ENCODE data around the gene LIN7C. TPM values are rescaled to one million over a fixed set of nuclear protein-coding genes. Genes with fewer than 3 reads are reported as not detected.

The LIN7C gene
- total and polyA plus RNA-seq, 4 donors = 5.5 to 55.9 (median 16.7) TPM

GRCh38 chr11:27477831-27478230, 28.7 kb downstream of the LIN7C start:
- peaks cover 0 to 27% (median 3%) of the 10 kb centered on the region in 3 donors for H3K27me3 ChIP-seq (ENCODE audit: control insufficient read depth in 3 of 3, insufficient read depth in 3 of 3, low read length in 2 of 3)
- H3K36me3 ChIP-seq (ENCODE audit: control insufficient read depth in 4 of 4, insufficient read depth in 4 of 4, low read length in 4 of 4) = no peaks in the 10 kb centered on the region
- no peak for TF ChIP-seq CTCF (IDR thresholded peaks at IDR 0.05; ENCODE audit: control extremely low read depth, extremely low read depth)
- 71 to 74% methylated on average over 2 of the region's 2 CpGs for WGBS, 2 donors
- H3K9me3 ChIP-seq (ENCODE audit: control insufficient read depth in 4 of 4, insufficient read depth in 3 of 4, low read length in 3 of 4) = no peaks in the 10 kb centered on the region
- no peak for DNase-seq
- no peak overlapping the region for H3K27ac ChIP-seq (ENCODE audit: low read depth in 1 of 2, low read length in 1 of 2)
- H3K9ac ChIP-seq (ENCODE audit: insufficient read depth in 1 of 2, low read length in 2 of 2) = no peak overlapping the region
- H3K4me3 ChIP-seq = no peak overlapping the region
- no peak for ATAC-seq (ENCODE audit: insufficient read depth, low FRiP score)
- H3K4me1 ChIP-seq (ENCODE audit: control insufficient read depth in 5 of 5, insufficient read depth in 5 of 5, low read length in 5 of 5) = peaks cover 0 to 6% (median 0%) of the 10 kb centered on the region in 5 donors

GRCh38 chr11:27477243-27477642, 29.3 kb downstream of the LIN7C start:
- DNase-seq (no peak), ATAC-seq (ENCODE audit: insufficient read depth, low FRiP score) (no peak)
- no peak overlapping the region for H3K4me3 ChIP-seq
- H3K27me3 ChIP-seq (ENCODE audit: control insufficient read depth in 3 of 3, insufficient read depth in 3 of 3, low read length in 2 of 3) = peaks cover 0 to 25% (median 3%) of the 10 kb centered on the region in 3 donors
- no peaks in the 10 kb centered on the region for H3K36me3 ChIP-seq (ENCODE audit: control insufficient read depth in 4 of 4, insufficient read depth in 4 of 4, low read length in 4 of 4)
- H3K9ac ChIP-seq (ENCODE audit: insufficient read depth in 1 of 2, low read length in 2 of 2) = no peak overlapping the region
- H3K27ac ChIP-seq (ENCODE audit: low read depth in 1 of 2, low read length in 1 of 2) = no peak overlapping the region
- H3K4me1 ChIP-seq (ENCODE audit: control insufficient read depth in 5 of 5, insufficient read depth in 5 of 5, low read length in 5 of 5) = peaks cover 0 to 6% (median 0%) of the 10 kb centered on the region in 5 donors
- TF ChIP-seq CTCF (IDR thresholded peaks at IDR 0.05; ENCODE audit: control extremely low read depth, extremely low read depth) = no peak
- H3K9me3 ChIP-seq (ENCODE audit: control insufficient read depth in 4 of 4, insufficient read depth in 3 of 4, low read length in 3 of 4) = no peaks in the 10 kb centered on the region

- peaks cover 0 to 15% (median 6%) of the 10 kb centered on the region in 5 donors for H3K4me1 ChIP-seq (ENCODE audit: control insufficient read depth in 5 of 5, insufficient read depth in 5 of 5, low read length in 5 of 5)
- DNase-seq = no peak
- no peak overlapping the region for H3K27ac ChIP-seq (ENCODE audit: low read depth in 1 of 2, low read length in 1 of 2)
- no peak for ATAC-seq (ENCODE audit: insufficient read depth, low FRiP score)
- H3K9me3 ChIP-seq (ENCODE audit: control insufficient read depth in 4 of 4, insufficient read depth in 3 of 4, low read length in 3 of 4) = no peaks in the 10 kb centered on the region
- 87 to 94% methylated on average over 5 of the region's 5 CpGs for WGBS, 2 donors
- H3K36me3 ChIP-seq (ENCODE audit: control insufficient read depth in 4 of 4, insufficient read depth in 4 of 4, low read length in 4 of 4) = no peaks in the 10 kb centered on the region
- TF ChIP-seq CTCF (IDR thresholded peaks at IDR 0.05; ENCODE audit: control extremely low read depth, extremely low read depth) = no peak
- H3K27me3 ChIP-seq (ENCODE audit: control insufficient read depth in 3 of 3, insufficient read depth in 3 of 3, low read length in 2 of 3) = peaks cover 0 to 30% (median 3%) of the 10 kb centered on the region in 3 donors
- H3K9ac ChIP-seq (ENCODE audit: insufficient read depth in 1 of 2, low read length in 2 of 2) = no peak overlapping the region
- H3K4me3 ChIP-seq = no peak overlapping the region
These were observed 30.9 kb downstream of the LIN7C start for GRCh38 chr11:27475622-27476021.

GRCh38 chr11:27473017-27473406, 33.6 kb downstream of the LIN7C start:
- H3K36me3 ChIP-seq (ENCODE audit: control insufficient read depth in 4 of 4, insufficient read depth in 4 of 4, low read length in 4 of 4) = no peaks in the 10 kb centered on the region
- no peaks in the 10 kb centered on the region for H3K9me3 ChIP-seq (ENCODE audit: control insufficient read depth in 4 of 4, insufficient read depth in 3 of 4, low read length in 3 of 4)
- no peak for TF ChIP-seq CTCF (IDR thresholded peaks at IDR 0.05; ENCODE audit: control extremely low read depth, extremely low read depth)
- H3K4me3 ChIP-seq = no peak overlapping the region
- ATAC-seq (ENCODE audit: insufficient read depth, low FRiP score) (no peak), DNase-seq (no peak)
- H3K4me1 ChIP-seq (ENCODE audit: control insufficient read depth in 5 of 5, insufficient read depth in 5 of 5, low read length in 5 of 5) = peaks cover 0 to 15% (median 6%) of the 10 kb centered on the region in 5 donors
- WGBS, 2 donors = 21 to 27% methylated on average over 8 to 9 of the region's 9 CpGs
- peaks cover 0 to 43% (median 3%) of the 10 kb centered on the region in 3 donors for H3K27me3 ChIP-seq (ENCODE audit: control insufficient read depth in 3 of 3, insufficient read depth in 3 of 3, low read length in 2 of 3)
- H3K27ac ChIP-seq (ENCODE audit: low read depth in 1 of 2, low read length in 1 of 2) = peak overlapping the region in 1 of 2 donors; percentile 38
- no peak overlapping the region for H3K9ac ChIP-seq (ENCODE audit: insufficient read depth in 1 of 2, low read length in 2 of 2)

Data from lung (tissue), 12 donors.